KG1 (cell line): ENCODE measurements around the gene SPSB2.
A peak's percentile ranks its signal among the peaks of the same experiment; 100 is the strongest.
"Not testable (repeated sequence)": the region's sequence is repeated elsewhere in the genome, so short reads cannot be mapped to it uniquely, and the experiment has no call there.

Experiments
- DNase-seq: peaks from one replicate; lab custom pipeline; 2025; lab: John Stamatoyannopoulos, UW

Gene SPSB2

GRCh38 chr12:6871052-6871957 is 1.8 kb downstream of the SPSB2 start:
- DNase-seq: no peak

- not testable (repeated sequence) for DNase-seq
These were observed 2.8 kb downstream of the SPSB2 start for GRCh38 chr12:6870304-6870703.

GRCh38 chr12:6869049-6870021 is 3.8 kb downstream of the SPSB2 start:
- peak; percentile 45 for DNase-seq

GRCh38 chr12:6868211-6869048 is 4.7 kb downstream of the SPSB2 start:
- DNase-seq: no peak

GRCh38 chr12:6867413-6868210 is 5.5 kb downstream of the SPSB2 start, which contains the start of gene TPI1:
Gene TPI1, plus strand, starts transcription at chr12:6867531. Its CDS starts 36 bp downstream, at chr12:6867567.
- DNase-seq: peak; percentile 10

GRCh38 chr12:6866920-6867412 is 6.1 kb downstream of the SPSB2 start:
- peak; percentile 93 for DNase-seq

- no peak for DNase-seq
These were observed 6.8 kb downstream of the SPSB2 start for GRCh38 chr12:6866163-6866919.

- not testable (repeated sequence) for DNase-seq
These were observed 7.8 kb downstream of the SPSB2 start for GRCh38 chr12:6865307-6865706.

- no peak for DNase-seq
These were observed 9.3 kb downstream of the SPSB2 start for GRCh38 chr12:6863586-6864321.

- DNase-seq: no peak
These were observed 10.1 kb downstream of the SPSB2 start for GRCh38 chr12:6863033-6863432.

- DNase-seq: no peak
These were observed 11.7 kb downstream of the SPSB2 start for GRCh38 chr12:6861391-6861790.

- no peak for DNase-seq
These were observed 12.2 kb downstream of the SPSB2 start for GRCh38 chr12:6860942-6861341.

GRCh38 chr12:6860116-6860515 is 13.0 kb downstream of the SPSB2 start:
- no peak for DNase-seq

- no peak for DNase-seq
These were observed 14.3 kb downstream of the SPSB2 start for GRCh38 chr12:6858799-6859198.

GRCh38 chr12:6855322-6855721 is 17.8 kb downstream of the SPSB2 start:
- no peak for DNase-seq

- no peak for DNase-seq
These were observed 19.1 kb downstream of the SPSB2 start for GRCh38 chr12:6854036-6854435.

- DNase-seq: no peak
These were observed 19.5 kb downstream of the SPSB2 start for GRCh38 chr12:6853626-6854025.

- no peak for DNase-seq
These were observed 20.3 kb downstream of the SPSB2 start for GRCh38 chr12:6852651-6853354.
